AG04449 (cell line): ENCODE data around the gene EBPL.

ENCODE experiments used
- CTCF ChIA-PET: fragments of 350-600 bp; formaldehyde crosslinking; extraction: SDS; loops from one replicate; lab custom pipeline; 2021; ENCODE audit warnings: antibody characterized with exemption; lab: Yijun Ruan, JAX
- POLR2A ChIA-PET: fragments of 400-600, 350-600 bp; formaldehyde crosslinking; extraction: SDS; loops from one replicate; lab custom pipeline; 2020; ENCODE audit warnings: antibody characterized with exemption, inconsistent platforms; lab: Yijun Ruan, JAX
- DNase-seq: peaks from one replicate; pipeline ENCODE4 v3.0.0-alpha.2; 2010; ENCODE audit warnings: low read depth, low spot score
- H3K4me3 ChIP-seq: 2 replicates; pipeline ENCODE4 v1.5.1; 2011; ENCODE audit warnings: low read depth, mild to moderate bottlenecking, control low read depth, low read length
- CTCF ChIP-seq: IDR thresholded peaks from one replicate; pipeline ENCODE4 v1.5.1; 2011; ENCODE audit warnings: mild to moderate bottlenecking, moderate library complexity, low read length, control low read depth, inconsistent platforms; ENCODE audit not compliant: insufficient read depth; ENCODE audit errors: missing control alignments

Gene EBPL

GRCh38 chr13:49693877-49694276 is 2.6 kb upstream of the EBPL start:
- CTCF ChIA-PET: no interaction called here
- POLR2A ChIA-PET: no interaction called here

GRCh38 chr13:49693191-49693733 is 2.0 kb upstream of the EBPL start:
- DNase-seq: no peak
- POLR2A ChIA-PET: no interaction called here
- no peak for TF ChIP-seq CTCF
- CTCF ChIA-PET: interaction anchor here (0.6 kb wide), 1 partner anchor 23 kb away, joined by 3 read pairs; no protein-coding TSS in a partner anchor
- no peak overlapping the region for H3K4me3 ChIP-seq

More at GRCh38 chr13:49693877-49694276, 2.6 kb upstream of the EBPL start:
- no peak for DNase-seq
- TF ChIP-seq CTCF: no peak
- no peak overlapping the region for H3K4me3 ChIP-seq

- ChIA-PET POLR2A (interaction anchor here (0.6 to 1.2 kb wide), 4 partner anchors 96 to 610 kb away, joined by 3 to 6 read pairs (median 4); partner anchors contain the start of gene KPNA3), CTCF (interaction anchor here (0.7 to 1.2 kb wide), 3 partner anchors 11 to 246 kb away, joined by 3 read pairs; partner anchors contain the start of gene SPRYD7)
- DNase-seq: no peak
- peak overlapping the region; percentile 71 for H3K4me3 ChIP-seq
- no peak for TF ChIP-seq CTCF
These were observed 922 bp downstream of the EBPL start for GRCh38 chr13:49690133-49690994.

- no peak overlapping the region for H3K4me3 ChIP-seq
- ChIA-PET CTCF (interaction anchor here (1.2 to 3.0 kb wide), 2 partner anchors 13 to 17 kb away, joined by 4 to 16 read pairs; no protein-coding TSS in a partner anchor), POLR2A (no interaction called here)
- no peak for DNase-seq
- TF ChIP-seq CTCF: no peak
These were observed 7.8 kb downstream of the EBPL start for GRCh38 chr13:49683489-49683888.

GRCh38 chr13:49681842-49682435 is 9.3 kb downstream of the EBPL start:
- H3K4me3 ChIP-seq: no peak overlapping the region
- POLR2A ChIA-PET: interaction anchor here (1.8 kb wide), 1 partner anchor 9 kb away, joined by 5 read pairs; the partner anchor contains the start of gene EBPL
- no peak for TF ChIP-seq CTCF
- CTCF ChIA-PET: interaction anchor here (1.0 to 3.0 kb wide), 4 partner anchors 11 to 167 kb away, joined by 3 to 16 read pairs (median 4); no protein-coding TSS in a partner anchor
- DNase-seq: no peak
